HL-60/S4 treated with phorbol 12-myristate 13-acetate at 8.2 ng/mL for 4 days and 3 days (cell line): ENCODE results near the gene CD34.
"Not testable (repeated sequence)": the region's sequence is repeated elsewhere in the genome, so short reads cannot be mapped to it uniquely, and the experiment has no call there.

Source experiments
- in situ Hi-C: fragments of 300-500 bp; cut with MboI; formaldehyde crosslinking; loops from 2 replicates; pipeline ENCODE4 v1.15.0; 2022; ENCODE audit warnings: low sequenced_read_pairs

The CD34 gene

DNA sequence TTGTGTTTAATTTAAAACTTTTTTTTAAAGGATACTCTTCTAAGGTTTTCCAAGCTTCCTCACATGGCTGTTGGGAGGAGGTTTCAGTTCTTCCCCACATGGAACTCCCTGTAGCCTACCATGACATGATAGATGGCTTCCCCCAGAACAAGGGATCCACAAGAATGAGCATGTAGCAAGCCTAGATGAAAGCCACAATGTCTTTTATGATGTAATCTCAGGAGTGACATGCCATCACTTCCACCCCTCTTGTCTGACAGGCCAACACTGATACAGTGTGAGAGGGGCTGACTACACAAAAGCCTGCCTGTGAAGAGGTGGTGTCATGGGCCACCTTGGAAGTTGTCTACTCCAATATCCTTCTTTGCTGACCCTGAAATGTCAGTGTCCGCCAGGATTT, 32.0 kb downstream of the CD34 start:
- in situ Hi-C loops = no loop called here

DNA sequence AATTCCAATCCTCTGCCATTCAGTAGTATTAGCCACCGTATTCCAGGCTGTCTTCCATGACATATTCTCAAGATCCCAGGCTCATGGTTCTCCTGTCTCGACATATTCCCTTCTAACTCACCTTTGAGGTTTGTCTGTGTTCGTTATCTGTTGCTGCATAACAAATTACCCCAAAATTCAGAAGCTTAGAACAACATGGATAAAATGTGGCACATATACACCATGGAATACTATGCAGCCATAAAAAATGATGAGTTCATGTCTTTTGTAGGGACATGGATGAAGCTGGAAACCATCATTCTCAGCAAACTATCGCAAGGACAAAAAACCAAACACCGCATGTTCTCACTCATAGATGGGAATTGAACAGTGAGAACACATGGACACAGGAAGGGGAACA, 33.0 kb downstream of the CD34 start:
- in situ Hi-C loops = not testable (repeated sequence)

DNA sequence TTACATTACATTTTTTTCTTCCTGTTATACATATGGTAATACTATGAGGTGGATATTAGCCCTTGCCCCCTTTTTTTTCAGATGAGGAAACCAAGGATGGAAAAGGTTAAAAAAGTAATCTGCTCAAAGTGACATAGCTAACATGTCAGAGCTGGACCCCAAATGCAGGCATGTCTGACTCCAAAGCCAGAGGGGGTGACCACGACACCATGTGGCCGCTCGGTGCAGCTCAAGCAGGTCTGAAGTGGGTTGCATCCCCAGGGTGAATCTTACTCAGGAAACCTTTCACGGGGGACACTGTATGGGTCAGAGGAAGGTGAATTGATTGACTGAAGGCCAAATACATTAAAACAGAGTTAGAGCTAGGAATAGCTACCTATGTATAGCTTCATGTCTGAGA, 34.8 kb downstream of the CD34 start:
- in situ Hi-C loops = no loop called here

DNA sequence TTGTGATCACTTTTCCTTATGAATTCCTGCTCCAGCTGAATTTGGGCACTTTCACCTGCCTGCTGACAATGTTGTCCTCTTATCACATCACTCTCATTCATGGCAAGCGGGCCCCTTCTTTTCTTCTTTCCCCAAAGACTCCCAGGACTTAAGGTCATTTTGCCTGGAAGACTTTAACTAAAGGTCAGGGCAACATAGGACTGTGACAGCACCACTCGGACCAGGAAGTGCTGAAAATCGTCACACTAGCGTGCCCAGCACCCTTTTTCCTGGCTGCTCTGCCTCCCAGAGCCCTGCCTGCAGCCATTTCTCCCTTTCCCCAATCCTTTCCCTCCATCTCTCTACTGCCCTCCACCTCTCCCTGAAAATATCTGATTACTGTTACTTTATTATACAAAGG, 35.4 kb downstream of the CD34 start:
- in situ Hi-C loops = no loop called here

DNA sequence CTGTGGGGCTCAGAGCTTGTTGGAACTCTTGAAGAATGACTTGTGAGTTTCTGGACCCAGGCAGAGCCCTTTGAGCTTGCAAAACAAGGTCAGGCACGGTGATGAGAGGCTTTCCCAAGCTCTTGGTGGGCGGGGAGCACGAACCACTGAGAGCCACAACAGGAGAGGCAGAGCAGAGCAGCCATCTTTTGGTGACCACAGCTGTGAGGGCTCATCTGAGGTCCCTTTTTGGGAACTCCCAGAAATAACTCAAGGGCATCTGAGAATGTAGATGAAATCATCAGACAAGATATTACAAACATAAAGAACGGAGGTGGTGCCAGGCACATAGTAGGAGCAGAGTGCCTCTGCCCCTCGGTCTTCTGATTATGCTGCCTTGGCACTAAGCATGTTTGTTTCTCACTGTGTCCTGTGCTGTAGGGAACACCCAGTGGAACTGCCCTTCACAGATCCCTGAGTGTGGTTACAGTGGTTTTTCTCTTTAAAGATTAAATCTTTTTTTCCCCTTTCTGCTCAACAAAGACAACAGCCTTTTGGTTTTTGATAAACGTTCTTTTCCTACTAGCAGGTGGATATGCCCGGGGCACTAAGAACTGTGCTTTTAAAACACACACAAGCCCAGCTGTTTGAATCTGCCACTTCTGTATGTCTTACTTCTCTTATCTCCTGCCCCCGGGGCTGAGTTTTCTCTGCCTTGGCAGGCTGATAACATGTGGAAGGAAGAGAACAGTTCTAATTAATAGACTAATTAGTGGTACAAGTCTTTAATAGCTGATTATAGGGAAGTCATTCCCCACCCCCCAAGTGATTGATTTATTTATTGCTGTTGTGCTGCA, 37.7 kb downstream of the CD34 start:
- in situ Hi-C loops = no loop called here

DNA sequence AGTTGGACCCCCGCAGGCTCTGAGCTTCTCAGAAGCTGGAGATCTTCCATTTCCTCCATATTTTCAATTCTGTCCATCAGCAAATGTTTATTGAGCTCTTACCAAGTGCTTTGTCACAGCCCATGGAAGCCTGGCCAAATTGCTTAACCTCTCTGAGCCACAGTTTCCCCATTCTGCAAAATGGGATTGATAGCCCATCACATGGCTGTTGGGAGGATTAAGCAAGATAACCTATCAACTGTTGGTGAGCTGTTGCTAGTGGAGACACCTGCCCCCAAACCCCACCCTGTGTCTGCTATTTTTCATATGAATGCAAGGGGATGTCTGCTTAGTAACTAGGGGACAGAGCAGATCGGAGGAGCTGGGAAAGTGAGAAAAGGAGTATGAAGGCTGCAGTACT, 38.3 kb downstream of the CD34 start:
- in situ Hi-C loops = no loop called here

DNA sequence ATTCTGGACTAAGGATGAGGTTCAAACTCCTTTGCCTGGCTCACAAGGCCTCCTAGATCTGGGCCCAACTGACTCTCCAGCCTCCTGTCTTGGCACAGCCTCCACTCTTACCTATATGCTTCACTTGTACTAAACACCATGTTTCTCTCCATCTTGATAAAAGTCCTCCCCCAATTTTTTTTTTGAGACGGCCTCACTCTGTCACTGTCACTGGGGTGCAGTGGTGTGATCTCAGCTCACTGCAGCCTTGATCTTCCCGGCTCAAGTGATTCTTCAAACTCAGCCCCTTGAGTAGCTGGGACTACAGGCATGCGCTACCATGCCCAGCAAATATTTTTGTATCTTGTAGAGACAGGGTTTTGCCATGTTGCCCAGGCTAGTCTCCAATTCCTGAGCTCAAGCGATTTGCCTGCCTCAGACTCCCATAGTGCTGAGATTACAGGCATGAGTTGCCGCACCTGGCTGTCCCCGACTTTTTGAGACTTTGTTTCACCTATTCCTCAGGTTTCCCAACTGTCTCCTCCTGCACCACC, 39.7 kb downstream of the CD34 start:
- in situ Hi-C loops = no loop called here

DNA sequence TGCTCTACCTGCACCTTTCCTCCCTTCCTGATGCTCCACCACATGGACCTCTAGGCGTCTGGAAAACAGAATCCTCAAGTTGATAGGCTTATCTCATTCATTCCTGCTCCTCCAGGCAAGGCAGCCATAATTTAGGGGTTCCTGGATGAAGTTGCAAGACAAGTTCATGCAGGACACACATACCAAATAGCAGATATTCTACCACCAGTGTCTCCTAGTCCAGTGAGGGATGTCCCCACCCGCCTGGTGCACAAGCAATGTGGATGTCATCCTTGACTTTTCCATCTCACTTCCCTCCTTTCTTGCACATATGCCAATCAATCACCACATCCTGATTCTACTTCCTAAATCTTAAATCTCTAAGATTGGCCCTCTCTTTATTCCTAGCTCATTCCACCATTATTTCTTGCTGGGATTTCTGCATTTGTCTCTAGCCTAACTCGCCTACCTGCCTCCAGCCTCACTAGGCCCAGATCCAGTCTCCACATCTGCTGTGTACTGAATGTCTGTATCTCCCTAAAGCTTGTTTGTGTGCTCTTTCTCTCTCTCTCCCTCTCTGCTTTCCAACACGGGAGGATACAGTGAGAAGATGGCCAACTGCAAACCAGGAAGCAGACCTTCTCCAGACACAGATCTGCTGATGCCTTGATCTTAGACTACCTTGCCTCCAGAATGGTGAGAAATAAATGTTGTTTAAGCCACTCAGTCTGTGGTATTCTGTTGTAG, 40.5 kb downstream of the CD34 start:
- in situ Hi-C loops = no loop called here

DNA sequence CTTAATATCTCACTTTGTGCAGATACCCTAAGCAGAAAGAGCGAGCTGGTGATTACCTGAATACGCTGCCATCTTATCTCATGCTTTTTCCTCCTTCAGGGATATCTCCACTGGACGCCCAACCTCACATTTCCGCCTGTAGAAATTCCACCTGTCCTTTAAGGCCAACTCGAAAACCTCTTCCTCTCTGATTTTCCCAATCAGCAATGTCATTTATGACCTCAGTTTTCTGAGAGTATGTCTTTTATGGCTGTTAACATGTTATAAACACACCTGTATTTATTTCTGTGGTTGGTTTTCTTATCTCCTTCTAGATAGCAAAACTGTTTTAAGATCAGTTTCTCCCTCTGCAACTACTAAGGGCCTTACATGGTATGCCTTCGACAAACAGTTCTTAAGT, 41.1 kb downstream of the CD34 start:
- in situ Hi-C loops = no loop called here

DNA sequence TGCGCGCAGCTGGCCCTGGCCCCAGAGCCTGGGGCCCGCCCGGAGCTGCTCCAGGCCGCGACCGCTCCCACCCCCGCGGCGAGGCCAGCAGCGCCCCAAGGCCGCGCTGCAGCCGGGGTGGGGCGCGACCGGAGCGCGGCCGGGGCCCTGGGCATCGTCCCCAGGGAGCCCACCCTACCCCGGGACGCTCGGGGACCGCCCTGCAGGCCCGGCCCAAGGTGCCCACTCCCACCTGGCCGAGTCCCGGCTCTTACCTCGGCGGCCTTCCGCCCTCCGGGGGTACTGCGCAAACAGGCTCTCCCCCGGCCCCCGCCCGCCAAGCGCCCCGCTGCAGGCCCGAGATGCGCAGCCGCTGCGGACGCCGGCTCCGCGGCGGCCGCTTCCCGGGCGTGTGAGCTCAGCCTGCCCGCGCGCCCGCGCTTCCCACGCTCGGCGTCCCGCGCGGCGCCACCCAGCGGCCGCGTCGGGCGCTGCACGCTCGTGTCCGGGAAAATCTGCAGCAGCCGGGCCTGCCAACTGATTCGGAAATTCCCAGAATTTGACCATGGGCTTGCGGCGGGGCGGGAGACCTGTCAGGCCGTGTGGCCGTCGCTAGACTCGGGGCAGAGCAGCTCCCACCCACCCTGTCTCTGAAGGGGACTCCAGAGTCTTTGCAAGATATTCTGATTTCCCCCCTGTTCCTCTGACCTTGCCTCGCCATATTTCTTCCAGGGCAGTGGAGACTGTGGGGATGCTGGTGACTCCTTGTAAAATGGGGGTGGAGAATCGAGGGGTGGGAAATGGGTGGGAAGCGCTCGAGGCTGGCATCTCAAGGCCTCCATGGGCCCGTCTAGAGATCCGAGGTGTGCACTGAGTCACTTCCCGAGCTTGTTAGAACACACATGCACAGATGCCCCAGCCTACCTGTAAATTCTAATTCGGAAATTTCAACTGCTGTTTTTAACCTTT, 41.9 kb downstream of the CD34 start:
- in situ Hi-C loops = no loop called here

DNA sequence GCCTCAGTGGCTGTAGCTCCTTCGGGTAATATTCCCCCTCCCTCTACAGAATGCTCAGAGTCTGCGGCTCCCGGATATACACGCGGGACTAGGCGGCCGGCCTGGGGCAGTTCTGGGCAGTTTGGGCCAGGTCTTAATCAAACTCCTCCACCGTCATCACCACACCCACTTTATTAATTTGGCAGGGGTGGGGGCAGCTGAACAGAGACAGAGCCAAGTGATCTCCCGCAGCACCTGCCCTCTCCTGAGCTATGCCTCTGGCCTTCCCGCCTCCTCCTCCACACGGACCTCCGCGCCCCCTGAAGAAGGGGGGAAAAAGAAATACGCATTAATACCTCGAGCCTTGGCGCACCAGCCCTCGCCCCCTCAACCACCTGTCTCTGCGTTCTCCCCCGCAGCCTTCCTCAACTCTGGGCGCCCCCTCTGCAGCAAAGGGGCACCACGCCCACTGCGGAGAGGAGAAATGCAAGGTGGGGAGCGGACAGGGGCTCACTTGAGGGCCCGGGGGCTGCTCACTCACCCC, 42.6 kb downstream of the CD34 start:
- in situ Hi-C loops = no loop called here

DNA sequence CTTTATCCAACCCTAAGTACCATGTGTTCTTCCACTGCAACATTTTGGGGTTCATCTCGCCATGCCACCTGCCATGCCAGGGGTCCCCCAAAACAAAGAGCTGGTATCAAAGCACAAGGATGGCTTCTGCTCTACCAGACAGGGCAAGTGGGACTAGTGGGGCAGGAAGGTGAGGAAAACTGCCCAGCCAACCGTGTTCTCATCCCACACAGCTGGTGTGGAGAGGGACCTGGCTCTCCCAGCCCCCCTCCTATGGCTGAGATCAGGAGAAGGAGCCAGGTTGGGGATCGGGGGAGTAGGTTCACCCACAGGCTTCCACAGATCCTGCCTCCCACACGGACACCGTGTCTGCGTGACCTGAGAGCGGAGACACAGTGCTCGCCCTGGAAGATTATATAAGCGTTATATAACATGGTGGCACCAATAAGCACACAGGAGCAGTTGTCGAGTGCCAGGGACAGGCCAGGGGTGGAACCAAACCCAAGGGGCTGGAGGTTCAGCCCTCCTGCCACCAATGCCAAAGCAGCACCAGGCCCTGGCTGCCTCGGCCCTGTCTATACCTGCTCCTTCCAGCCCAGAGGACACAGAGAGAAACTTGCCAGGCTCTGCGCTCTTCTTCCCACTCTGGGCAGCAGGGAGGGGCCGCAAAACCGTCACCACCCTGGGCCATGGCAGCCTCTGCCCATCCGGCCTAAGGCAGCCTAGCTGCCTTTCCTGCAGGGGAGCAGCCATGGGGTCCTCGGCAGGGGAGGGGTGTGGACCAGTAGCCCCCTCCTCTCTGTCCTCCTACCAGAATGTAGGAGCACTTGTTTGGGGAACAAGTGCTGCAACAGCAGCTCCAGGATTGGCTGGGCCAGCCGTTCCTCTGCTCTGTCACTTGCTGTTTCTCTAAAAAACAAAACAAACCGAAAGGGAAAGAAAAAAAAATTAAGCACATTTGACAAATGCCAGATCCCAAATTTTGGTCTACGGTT, 43.5 kb downstream of the CD34 start:
- in situ Hi-C loops = no loop called here

DNA sequence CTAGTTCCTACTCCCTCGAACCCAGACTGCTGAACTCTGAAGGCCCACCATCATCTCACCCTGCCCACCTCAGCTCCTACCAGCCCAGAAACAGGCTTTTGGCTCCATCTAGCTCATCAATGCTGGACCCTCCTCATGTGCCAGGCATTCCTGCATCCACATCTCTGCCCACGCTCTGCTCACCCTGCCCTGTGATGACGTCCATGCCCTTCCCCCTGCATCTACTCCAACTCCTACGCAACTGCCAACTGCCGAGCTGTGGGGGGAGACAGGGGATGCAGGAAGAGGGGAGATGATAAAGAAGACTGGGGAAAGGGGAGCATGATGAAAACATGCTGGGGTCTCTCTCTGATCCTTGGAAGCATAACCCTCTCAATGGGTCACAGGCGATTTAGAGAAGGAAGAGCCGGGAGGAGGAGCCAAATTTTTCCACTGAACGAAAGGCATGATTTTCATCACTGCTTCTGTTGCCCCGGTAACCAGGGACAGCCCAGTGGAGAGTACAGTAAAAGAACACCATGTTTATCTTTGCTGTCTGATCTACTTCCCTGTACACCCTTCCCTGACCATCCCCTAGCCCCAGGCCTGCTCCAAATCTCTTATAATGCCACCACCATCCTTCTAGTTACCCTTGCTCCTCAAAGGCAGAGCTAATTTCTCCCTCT, 44.3 kb downstream of the CD34 start:
- in situ Hi-C loops = no loop called here

DNA sequence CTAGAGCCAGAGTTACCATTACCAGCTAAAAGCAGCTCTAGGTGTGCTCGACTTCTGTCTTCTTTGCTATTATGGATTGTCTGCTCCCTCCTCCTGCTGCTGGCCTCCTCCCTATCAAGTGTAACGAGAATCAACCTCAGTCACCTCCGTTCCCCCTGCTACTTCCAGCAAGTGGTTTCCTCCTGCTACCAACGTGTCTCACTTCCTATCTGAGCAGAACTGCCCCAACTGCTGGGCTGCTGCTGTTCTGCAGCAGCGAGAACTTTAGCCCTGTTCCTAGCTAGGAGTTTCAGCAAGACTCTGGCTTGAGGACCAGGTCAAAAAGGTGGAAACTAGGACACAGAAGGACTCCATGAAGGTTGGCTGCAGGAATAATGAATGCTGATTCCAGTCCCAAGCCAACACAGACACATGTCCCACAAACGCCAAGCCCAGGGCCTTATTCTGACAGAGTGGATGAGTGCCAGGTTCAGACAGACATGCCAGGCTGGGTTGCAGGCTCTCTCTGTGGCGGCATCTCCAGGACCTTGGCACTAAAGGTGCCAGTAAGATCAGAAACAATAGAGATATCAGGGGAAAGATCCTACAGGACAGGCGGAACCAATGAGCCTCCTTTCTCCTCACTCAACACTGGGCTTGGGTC, 46.9 kb downstream of the CD34 start:
- in situ Hi-C loops = no loop called here

DNA sequence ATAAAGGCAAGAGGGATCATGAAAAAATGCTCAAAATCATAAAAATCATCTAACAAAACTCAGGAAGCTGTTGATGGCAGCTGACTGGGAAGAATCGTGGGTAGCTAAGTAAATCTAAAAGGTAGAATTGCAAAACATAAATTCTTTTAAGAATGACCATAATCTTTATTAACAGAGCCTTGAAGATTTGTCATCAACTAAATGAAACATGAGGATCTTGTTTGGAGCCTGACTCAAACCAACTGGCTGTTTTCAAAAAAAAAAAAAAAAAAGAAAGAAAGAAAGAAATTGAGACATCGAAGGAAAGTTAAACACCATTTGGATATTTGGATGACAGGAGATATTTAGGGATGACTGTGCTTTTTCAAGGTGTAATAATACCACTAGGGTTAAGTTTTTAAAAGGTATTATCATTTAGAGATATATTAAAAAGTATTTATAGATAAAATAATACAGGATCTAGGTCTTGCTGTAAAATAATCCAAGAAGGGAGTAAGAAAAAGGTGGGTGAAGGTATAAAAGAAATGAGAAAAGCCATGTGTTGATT, 48.6 kb downstream of the CD34 start:
- in situ Hi-C loops = no loop called here

DNA sequence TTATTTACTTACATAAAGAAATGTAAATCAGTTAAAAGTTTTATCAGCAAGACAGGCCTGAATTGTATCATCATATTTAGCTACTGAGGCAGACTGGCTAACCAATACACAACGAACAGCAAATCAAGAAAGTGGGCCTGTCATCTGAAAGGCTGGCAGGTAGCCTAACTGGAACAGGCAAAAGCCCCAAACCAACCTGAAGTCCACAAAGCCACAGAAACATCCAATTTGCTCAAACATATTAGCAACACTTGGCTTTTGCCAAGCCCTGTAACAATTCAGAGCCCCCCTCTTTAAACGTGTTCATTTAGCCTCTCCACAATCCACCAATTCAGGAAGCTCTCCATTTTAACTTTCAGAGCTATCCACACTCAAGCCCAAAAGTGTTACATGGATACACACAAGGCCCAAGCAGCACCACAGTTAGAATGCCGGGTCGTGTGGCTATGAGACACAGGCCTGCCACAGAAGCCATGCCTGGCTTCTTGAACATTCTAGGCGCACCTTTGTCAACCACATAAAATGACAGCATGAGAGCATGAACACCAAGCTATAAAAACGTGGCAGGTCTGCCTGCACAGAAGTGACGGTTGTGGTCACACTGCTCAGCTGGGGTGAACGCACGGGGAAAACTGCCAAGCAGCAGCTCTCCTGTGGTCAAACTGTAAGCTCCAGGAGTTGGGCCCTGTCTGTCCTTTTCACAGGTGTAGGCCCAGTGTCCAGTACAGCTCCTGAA, 49.3 kb downstream of the CD34 start:
- in situ Hi-C loops = no loop called here

DNA sequence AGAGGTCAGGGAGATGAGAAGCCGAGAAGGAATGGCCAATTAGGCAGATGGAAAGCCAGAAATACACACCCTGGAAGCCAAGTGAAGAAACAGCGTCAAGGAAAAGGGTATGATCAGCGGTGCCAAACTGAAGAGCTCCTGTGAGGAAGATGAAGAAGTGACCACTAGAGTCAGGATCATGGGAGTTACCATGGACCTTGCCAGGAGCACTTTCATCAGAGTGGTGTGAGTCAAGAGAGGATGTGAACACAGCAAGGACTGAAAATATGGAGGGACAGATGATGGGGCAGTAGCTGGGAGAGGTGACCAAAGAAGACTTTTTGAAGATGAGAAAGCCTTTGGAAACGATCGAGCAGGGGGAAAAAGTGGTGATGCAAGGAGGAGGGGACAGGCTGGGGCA, 50.4 kb downstream of the CD34 start:
- in situ Hi-C loops = no loop called here

DNA sequence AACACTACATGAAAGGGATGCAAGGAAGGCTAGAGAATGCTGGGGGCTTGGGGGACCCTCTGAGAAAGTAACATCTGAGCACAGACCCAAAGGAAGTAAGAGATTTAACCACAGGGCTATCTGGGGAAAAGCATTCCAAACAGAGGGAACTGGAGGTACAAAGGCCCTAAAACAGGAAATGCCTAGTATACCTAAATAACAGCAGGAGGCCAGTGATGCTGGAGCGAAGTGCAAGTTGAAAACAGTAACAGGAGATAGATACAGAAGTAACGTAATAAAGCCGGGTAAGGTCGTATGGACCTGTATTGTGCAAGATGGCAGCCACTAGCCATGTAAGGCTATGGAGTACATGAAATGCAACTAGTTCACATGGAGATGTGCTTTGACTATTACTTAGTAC, 52.1 kb downstream of the CD34 start:
- in situ Hi-C loops = no loop called here
